Embryonic facial prominence (tissue), 1 donor: ENCODE results near the gene IL27RA.

Source experiments
- DNase-seq: peaks from one replicate; pipeline ENCODE4 v3.0.0-alpha.2; 2016; ENCODE audit errors: extremely low spot score

The IL27RA gene

GRCh38 chr19:14089412-14089661 is 57.8 kb downstream of the IL27RA start:
- DNase-seq, result no peak

- DNase-seq, result no peak
Observed at GRCh38 chr19:14089662-14090508, 58.3 kb downstream of the IL27RA start.

- DNase-seq, result peak; percentile 89
Observed at GRCh38 chr19:14090509-14091080, 59.0 kb downstream of the IL27RA start, which contains the start of gene SAMD1. Gene SAMD1 (minus strand): TSS chr19:14090751.

- DNase-seq, result peak; percentile 34
Observed at GRCh38 chr19:14091081-14091812, 59.7 kb downstream of the IL27RA start.

GRCh38 chr19:14091813-14092462 is 60.4 kb downstream of the IL27RA start:
- no peak for DNase-seq

- DNase-seq, result no peak
Observed at GRCh38 chr19:14093117-14093823, 61.7 kb downstream of the IL27RA start.

GRCh38 chr19:14094854-14095253 is 63.3 kb downstream of the IL27RA start:
- DNase-seq, result no peak

GRCh38 chr19:14096272-14096992 is 64.9 kb downstream of the IL27RA start:
- DNase-seq, result no peak

GRCh38 chr19:14097532-14098151 is 66.1 kb downstream of the IL27RA start:
- no peak for DNase-seq

- no peak for DNase-seq
Observed at GRCh38 chr19:14101003-14101545, 69.5 kb downstream of the IL27RA start.

- DNase-seq, result no peak
Observed at GRCh38 chr19:14102102-14102696, 70.6 kb downstream of the IL27RA start.

- DNase-seq, result no peak
Observed at GRCh38 chr19:14102756-14103155, 71.2 kb downstream of the IL27RA start.
